ENCODE results near the gene DNAI1. TPM values are rescaled to one million over a fixed set of nuclear protein-coding genes. Genes with fewer than 3 reads are reported as not detected.

Gene DNAI1
- total RNA-seq, 1 experiment from 2014 or later: 1.1 TPM

GRCh38 chr9:34446951-34447350 is 11.7 kb upstream of the DNAI1 start:
- no peak for TF ChIP-seq ZNF274 (IDR thresholded peaks at IDR 0.05; ENCODE audit: low read depth, low read length)
- no peak for TF ChIP-seq EZH2 (IDR thresholded peaks at IDR 0.05)
- no peak for TF ChIP-seq SRF (IDR thresholded peaks at IDR 0.05; ENCODE audit: low read depth)
- TF ChIP-seq CBX3 (IDR thresholded peaks at IDR 0.05; ENCODE audit: low read depth): no peak
- TF ChIP-seq ZFX (IDR thresholded peaks at IDR 0.05): no peak
- TF ChIP-seq ATF3 (IDR thresholded peaks at IDR 0.05): no peak
- CTCF ChIA-PET: no interaction called here
- RAD21 ChIA-PET (ENCODE audit: low non-redundant PET in 1 of 2, low total read pairs in 2 of 2, uncharacterized antibody in 2 of 2, unreplicated experiment in 2 of 2): interaction anchor here in 1 of 2 experiments (1.4 kb wide), 1 partner anchor 145 kb away, joined by 3 read pairs; no protein-coding TSS in a partner anchor
- H3K27me3 ChIP-seq (ENCODE audit: insufficient read depth, low read length): no peaks in the 10 kb centered on the region
- no peaks in the 10 kb centered on the region for H4K20me1 ChIP-seq (ENCODE audit: insufficient read depth)
- no peak overlapping the region for H3K27ac ChIP-seq (ENCODE audit: low read depth, low read length)
- no peak overlapping the region for H3K4me3 ChIP-seq (replicated peaks in 1 of 2; ENCODE audit: low read depth in 1 of 2, low read length in 2 of 2)
- intact Hi-C loops (cut with micrococcal nuclease): no loop called here
- no peaks in the 10 kb centered on the region; the same call in none of the 2 replicates for H3K79me2 ChIP-seq (ENCODE audit: insufficient read depth, low read length)
- no TSS peak for BruUV-seq (replicated peaks)
- no peak overlapping the region for H2AFZ ChIP-seq (ENCODE audit: low read depth, low read length, poor library complexity, severe bottlenecking)
- no peaks in the 10 kb centered on the region for H3K9me2 ChIP-seq (ENCODE audit: insufficient read depth)
- DNase-seq (ENCODE audit: low read depth, low spot score): no peak
- H3K36me3 ChIP-seq (ENCODE audit: control insufficient read depth in 1 of 2, insufficient read depth in 2 of 2, low read length in 2 of 2): no peaks in the 10 kb centered on the region
- no peaks in the 10 kb centered on the region for H3K9me3 ChIP-seq (ENCODE audit: control insufficient read depth in 1 of 2, insufficient read depth in 1 of 2, low read depth in 1 of 2, low read length in 2 of 2)
- ATAC-seq: no peak
- POLR2A ChIA-PET: no interaction called here
- H3K4me1 ChIP-seq (ENCODE audit: control insufficient read depth in 1 of 2, insufficient read depth in 2 of 2, low read length in 2 of 2): peaks cover 2 to 9% of the 10 kb centered on the region in 2 experiments; a peak in 1 of 4 replicates
- H3K4me2 ChIP-seq (ENCODE audit: low read length): no peak overlapping the region
- no peak overlapping the region for H3K9ac ChIP-seq (ENCODE audit: low read length)

GRCh38 chr9:34450644-34451043 is 8.0 kb upstream of the DNAI1 start:
- Histone ChIP-seq H3K36me3 (ENCODE audit: control insufficient read depth in 1 of 2, insufficient read depth in 2 of 2, low read length in 2 of 2) (no peaks in the 10 kb centered on the region), H3K27me3 (ENCODE audit: insufficient read depth, low read length) (no peaks in the 10 kb centered on the region), H3K4me2 (ENCODE audit: low read length) (no peak overlapping the region), H3K9me2 (ENCODE audit: insufficient read depth) (no peaks in the 10 kb centered on the region), H3K4me1 (ENCODE audit: control insufficient read depth in 1 of 2, insufficient read depth in 2 of 2, low read length in 2 of 2) (peaks cover 4 to 21% of the 10 kb centered on the region in 2 experiments; a peak in 2 of 4 replicates), H3K79me2 (ENCODE audit: insufficient read depth, low read length) (peaks cover 4% of the 10 kb centered on the region), H4K20me1 (ENCODE audit: insufficient read depth) (no peaks in the 10 kb centered on the region), H3K9ac (ENCODE audit: low read length) (no peak overlapping the region), H3K4me3 (replicated peaks in 1 of 2; ENCODE audit: low read depth in 1 of 2, low read length in 2 of 2) (no peak overlapping the region), H2AFZ (ENCODE audit: low read depth, low read length, poor library complexity, severe bottlenecking) (no peak overlapping the region), H3K27ac (ENCODE audit: low read depth, low read length) (no peak overlapping the region), H3K9me3 (ENCODE audit: control insufficient read depth in 1 of 2, insufficient read depth in 1 of 2, low read depth in 1 of 2, low read length in 2 of 2) (no peaks in the 10 kb centered on the region)
- intact Hi-C loops (cut with micrococcal nuclease): loop anchor here (10.0 kb wide), 1 partner anchor 406 kb away; the partner anchor contains the start of gene UBAP2
- DNase-seq (ENCODE audit: low read depth, low spot score) (no peak), ATAC-seq (no peak)
- TF ChIP-seq EZH2phosphoT487 (IDR thresholded peaks at IDR 0.05; ENCODE audit: borderline replicate concordance): no peak
- TF ChIP-seq FOSL1 (IDR thresholded peaks at IDR 0.05; ENCODE audit: low read depth): no peak
- no peak for TF ChIP-seq ATF3 (IDR thresholded peaks at IDR 0.05)
- TF ChIP-seq ZNF274 (IDR thresholded peaks at IDR 0.05; ENCODE audit: low read depth, low read length): no peak
- no peak for TF ChIP-seq YY1 (IDR thresholded peaks at IDR 0.05; ENCODE audit: extremely low read depth, insufficient replicate concordance, low read depth, low read length)
- TF ChIP-seq JUND (IDR thresholded peaks at IDR 0.05): no peak
- no peak for TF ChIP-seq EGR1 (IDR thresholded peaks at IDR 0.05; ENCODE audit: low read depth)
- TF ChIP-seq ZBTB33 (IDR thresholded peaks at IDR 0.05; ENCODE audit: extremely low read depth, insufficient replicate concordance, low read length): no peak
- no peak for TF ChIP-seq CTCF (IDR thresholded peaks at IDR 0.05 in 2 of 3, conservative IDR thresholded peaks at IDR 0.05 in 1 of 3; ENCODE audit: borderline replicate concordance in 1 of 3, insufficient read depth in 1 of 3, low read depth in 2 of 3, low read length in 2 of 3)
- ChIA-PET CTCF (no interaction called here), RAD21 (ENCODE audit: low non-redundant PET in 1 of 2, low total read pairs in 2 of 2, uncharacterized antibody in 2 of 2, unreplicated experiment in 2 of 2) (no interaction called here), POLR2A (no interaction called here)
- no TSS peak for BruUV-seq (replicated peaks)
